OCI-LY3 (cell line): Measurements from ENCODE around the gene TRAPPC1.
A peak's percentile ranks its signal among the peaks of the same experiment; 100 is the strongest.

ENCODE experiments used
- H2AFZ ChIP-seq: fragments of 200-600, 300-600 bp; shearing (Covaris generic); 2 replicates; pipeline ENCODE4 v1.6.0; 2014; ENCODE audit warnings: antibody characterized with exemption, low read depth, low read length
- H3K27ac ChIP-seq: fragments of 200-600, 300-600 bp; sonication (generic); 2 replicates; pipeline ENCODE4 v1.5.1; 2014; ENCODE audit warnings: mild to moderate bottlenecking, low read length, moderate library complexity, mixed read lengths
- H3K27me3 ChIP-seq: fragments of 200-600, 300-600 bp; sonication (generic); 2 replicates; pipeline ENCODE4 v1.6.1; 2014; ENCODE audit warnings: low read depth, low read length, mixed read lengths
- H3K36me3 ChIP-seq: fragments of 200-600, 300-600 bp; sonication (generic); replicated peaks from 2 replicates; pipeline ENCODE3; 2014; ENCODE audit warnings: low read depth, low read length, mixed read lengths
- H3K4me1 ChIP-seq: fragments of 300-600, 200-600 bp; sonication (generic); 2 replicates; pipeline ENCODE4 v1.6.1; 2014; ENCODE audit warnings: low read length, mixed read lengths
- H3K4me2 ChIP-seq: fragments of 200-600, 300-600 bp; sonication (generic); 2 replicates; pipeline ENCODE4 v1.6.1; 2014; ENCODE audit warnings: low read length, mixed read lengths
- H3K4me3 ChIP-seq: fragments of 300-600, 200-600 bp; sonication (generic); 2 replicates; pipeline ENCODE4 v1.5.1; 2014; ENCODE audit warnings: antibody characterized with exemption, mild to moderate bottlenecking, low read length, moderate library complexity
- H3K79me2 ChIP-seq: fragments of 300-600, 200-600 bp; shearing (Covaris generic); 2 replicates; pipeline ENCODE4 v1.6.1; 2014; ENCODE audit warnings: mild to moderate bottlenecking, low read length, mixed read lengths
- H3K9ac ChIP-seq: fragments of 300-600, 200-600 bp; shearing (Covaris generic); 2 replicates; pipeline ENCODE4 v1.6.0; 2014; ENCODE audit warnings: mild to moderate bottlenecking, low read length, moderate library complexity
- H3K9me3 ChIP-seq: fragments of 200-600, 300-600 bp; shearing (Covaris generic); 2 replicates; pipeline ENCODE4 v1.6.1; 2014; ENCODE audit warnings: low read length, mixed read lengths; ENCODE audit not compliant: insufficient read depth
- H4K20me1 ChIP-seq: fragments of 200-600, 300-600 bp; sonication (generic); 2 replicates; pipeline ENCODE4 v1.6.1; 2016; ENCODE audit warnings: low read length, mixed read lengths; ENCODE audit not compliant: insufficient read depth
- CTCF ChIP-seq: fragments of 200-600, 300-600 bp; sonication (generic); IDR thresholded peaks from 2 replicates; pipeline ENCODE4 v1.5.1; 2014; ENCODE audit warnings: antibody characterized with exemption, low read length, low read depth
- EZH2phosphoT487 ChIP-seq: fragments of 200-600 bp; shearing (Covaris generic); IDR thresholded peaks from 2 replicates; pipeline ENCODE4 v1.6.1; 2018; ENCODE audit warnings: antibody characterized with exemption, mixed run types, low read depth

TRAPPC1 gene

GRCh38 chr17:7932949-7933348 is 1.2 kb upstream of the TRAPPC1 start:
- peaks cover 5% of the 10 kb centered on the region for H3K36me3 ChIP-seq
- peaks cover 15% of the 10 kb centered on the region for H3K4me1 ChIP-seq
- H3K9me3 ChIP-seq = no peaks in the 10 kb centered on the region
- TF ChIP-seq EZH2phosphoT487 (no peak), CTCF (no peak)
- H4K20me1 ChIP-seq = no peaks in the 10 kb centered on the region
- no peak overlapping the region for H2AFZ ChIP-seq
- H3K27ac ChIP-seq = no peak overlapping the region
- H3K27me3 ChIP-seq = no peaks in the 10 kb centered on the region
- peak overlapping the region; percentile 97 for H3K4me2 ChIP-seq
- peak overlapping the region; percentile 93 for H3K9ac ChIP-seq
- peak overlapping the region; percentile 94 for H3K4me3 ChIP-seq
- peaks cover 21% of the 10 kb centered on the region for H3K79me2 ChIP-seq

- H2AFZ ChIP-seq = peak overlapping the region; percentile 84; the same call in 1 of the 2 replicates
- peak overlapping the region; percentile 64 for H3K27ac ChIP-seq
- H4K20me1 ChIP-seq = no peaks in the 10 kb centered on the region
- peak overlapping the region; percentile 93 for H3K9ac ChIP-seq
- peak overlapping the region; percentile 97 for H3K4me2 ChIP-seq
- peaks cover 21% of the 10 kb centered on the region for H3K79me2 ChIP-seq
- peaks cover 5% of the 10 kb centered on the region for H3K36me3 ChIP-seq
- H3K4me3 ChIP-seq = peak overlapping the region; percentile 94
- TF ChIP-seq EZH2phosphoT487 (no peak), CTCF (no peak)
- peaks cover 15% of the 10 kb centered on the region for H3K4me1 ChIP-seq
- H3K9me3 ChIP-seq = no peaks in the 10 kb centered on the region
- H3K27me3 ChIP-seq = no peaks in the 10 kb centered on the region
Measured at GRCh38 chr17:7932483-7932891, 741 bp upstream of the TRAPPC1 start.

- Histone ChIP-seq H3K9ac (peak overlapping the region; percentile 87), H3K4me2 (peak overlapping the region; percentile 96), H3K27ac (peak overlapping the region; percentile 22; the same call in 1 of the 2 replicates), H3K36me3 (peaks cover 5% of the 10 kb centered on the region), H3K27me3 (no peaks in the 10 kb centered on the region), H3K4me1 (peaks cover 15% of the 10 kb centered on the region), H2AFZ (no peak overlapping the region), H3K4me3 (peak overlapping the region; percentile 94), H3K79me2 (peaks cover 21% of the 10 kb centered on the region), H4K20me1 (no peaks in the 10 kb centered on the region), H3K9me3 (no peaks in the 10 kb centered on the region)
- no peak for TF ChIP-seq CTCF
- no peak for TF ChIP-seq EZH2phosphoT487
Measured at GRCh38 chr17:7930841-7931631, 710 bp downstream of the TRAPPC1 start.

GRCh38 chr17:7929158-7930023 is 2.4 kb downstream of the TRAPPC1 start, which contains the start of gene KCNAB3:
KCNAB3 (minus strand) TSS chr17:7929856; CDS start chr17:7929435, 421 bp downstream.
- peaks cover 15% of the 10 kb centered on the region for H3K4me1 ChIP-seq
- H3K9me3 ChIP-seq = no peaks in the 10 kb centered on the region
- no peak within 1 kb of the TSS for H3K4me3 ChIP-seq
- H2AFZ ChIP-seq = no peak within 1 kb of the TSS
- H3K4me2 ChIP-seq = no peak within 1 kb of the TSS
- no peak within 1 kb of the TSS for H3K9ac ChIP-seq
- H3K27ac ChIP-seq = no peak within 1 kb of the TSS
- H4K20me1 ChIP-seq = no peaks in the 10 kb centered on the region
- TF ChIP-seq CTCF (no peak), EZH2phosphoT487 (no peak)
- H3K36me3 ChIP-seq = peaks cover 2% of the 10 kb centered on the region
- no peaks in the 10 kb centered on the region for H3K27me3 ChIP-seq
- peaks cover 21% of the 10 kb centered on the region for H3K79me2 ChIP-seq
